Adrenal gland (tissue), 12 donors: ENCODE data around the gene PLP2. TPM values are rescaled to one million over a fixed set of nuclear protein-coding genes. Genes with fewer than 3 reads are reported as not detected.

ENCODE experiments used
- DNase-seq, 7 donors: peaks; one replicate each; pipeline ENCODE4 v3.0.0-alpha.2; 2019 to 2020
- H3K27ac ChIP-seq, 5 donors: fragments of 200-600 bp; sonication (generic) in 4 of 5; 1 replicate in 3 of 5; 2 replicates in 2 of 5; pipeline versions ENCODE4 v1.5.1 to v1.8.0; 2016 to 2020; ENCODE audit warnings: mild to moderate bottlenecking in 1 of 5
- H3K27me3 ChIP-seq: fragments of 200-600 bp; 2 replicates; pipeline ENCODE4 v1.8.0; 2021
- H3K36me3 ChIP-seq, 2 donors: fragments of 200-600 bp; replicated peaks in 1 of 2; 1 replicate in 1 of 2; 2 replicates in 1 of 2; pipeline versions ENCODE4 v1.5.1 to v1.8.0; 2018 to 2022
- H3K4me1 ChIP-seq, 2 donors: fragments of 200-600 bp; replicated peaks in 1 of 2; 1 replicate in 1 of 2; 2 replicates in 1 of 2; pipeline versions ENCODE4 v1.5.1 to v1.8.0; 2018 to 2021
- H3K4me3 ChIP-seq, 4 donors: fragments of 200-600 bp; sonication (generic) in 3 of 4; one replicate each; pipeline ENCODE4 v1.5.1; 2016 to 2018
- H3K9me3 ChIP-seq, 3 donors: fragments of 200-600 bp; sonication (generic) in 1 of 3; replicated peaks in 1 of 3; 1 replicate in 2 of 3; 2 replicates in 1 of 3; pipeline versions ENCODE4 v1.5.1 to v1.8.0; 2016 to 2021
- POLR2A ChIP-seq, 2 donors: fragments of 450-650 bp; IDR thresholded peaks; one replicate each; pipeline ENCODE4 v1.6.1; 2017; ENCODE audit warnings: antibody characterized with exemption in 2 of 2, mild to moderate bottlenecking in 2 of 2, moderate library complexity in 1 of 2
- WGBS, 4 donors: extraction: QIAGEN DNeasy Blood & Tissue Kit in 2 of 4; methylation state at CpG; one replicate each; pipeline versions ENCODE4 v1.1.5 to v1.1.7; 2013 to 2017; 5-methylcytosine and 5-hydroxymethylcytosine counted together
- intact Hi-C, 2 donors: fragments of 100-400 bp; cut with DNase I; formaldehyde crosslinking; loops; one replicate each; pipeline versions ENCODE4 v1.14.1 to v1.15.0; 2022 to 2023
- polyA plus RNA-seq, 3 donors: library from polyadenylated mRNA; stranded (reverse); fragments of 200-250 nt in 2 of 3; fragments of 350-450 nt in 1 of 3; fragmentation: Illumina TruSeq in 1 of 3; extraction: RNeasy Lipid Tissue Mini Kit (QIAGEN cat#74804) in 1 of 3; gene quantifications; one replicate each; pipeline ENCODE4 v1.2.3, GENCODE V29; 2013 to 2014
- total RNA-seq, 9 donors: library from RNA; depleted of rRNA in 4 of 9; stranded (reverse); fragments of >200 nt in 4 of 9; fragments of 120-200 nt in 1 of 9; fragmentation: NEBNext Ultra II Directional in 1 of 9; extraction: Animal tissue kit (Norgen Biotek cat#: 25700) in 1 of 9; gene quantifications; one replicate each; pipeline versions ENCODE4 v1.1.0 to v1.2.4, GENCODE V29; 2013 to 2023
- TF ChIP-seq, protein P1 (sequence below), 6 experiments: fragments of 450-650 bp in 4 of 6; fragments of 200-600 bp in 2 of 6; sonication (generic) in 1 of 6; IDR thresholded peaks; 1 replicate in 5 of 6; 2 replicates in 1 of 6; pipeline versions ENCODE4 v1.5.1 to v1.8.0; 2016 to 2021; ENCODE audit warnings: antibody characterized with exemption in 6 of 6, mild to moderate bottlenecking in 2 of 6, moderate library complexity in 1 of 6
- donor health status: healthy with polysubstance abuse.
- donor health status: Bipolar disorder and iron deficiency.
- donor health status: DM: yes; HTN: yes; CAD: no.
- donor health status: DM: no; HTN: no; CAD: no.
- donor health status: DM: no; HTN: no; CAD: no.
- donor health status: DM: yes; HTN: yes; CAD: no.

PLP2 gene
- total and polyA plus RNA-seq, 12 donors = 52.1 to 724 (median 177) TPM

DNA sequence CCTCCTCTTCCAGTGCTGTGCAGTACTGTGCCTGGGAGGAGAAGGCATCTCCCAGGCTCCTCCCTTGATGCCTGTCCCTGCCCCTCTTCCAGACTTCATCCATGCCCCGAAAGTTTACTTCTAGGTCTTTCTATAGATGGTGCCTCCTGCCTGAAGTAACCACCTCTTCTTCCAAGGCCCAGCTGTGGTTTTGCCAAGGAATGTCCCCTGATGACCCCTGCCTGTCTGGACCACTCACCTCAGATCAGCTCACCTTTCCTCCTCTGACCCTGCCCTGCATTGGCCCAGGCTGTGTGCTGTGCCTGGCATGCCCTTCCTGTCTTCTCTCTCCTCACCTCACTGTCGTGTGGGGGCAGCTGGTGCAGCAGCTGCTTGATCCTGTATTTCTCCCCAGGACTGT lies 7.7 kb downstream of the PLP2 start:
- intact Hi-C loops = no loop called here
- Histone ChIP-seq H3K36me3 (peaks cover 0 to 12% of the 10 kb centered on the region in 2 donors), H3K27ac (no peak overlapping the region), H3K27me3 (no peaks in the 10 kb centered on the region), H3K4me1 (peaks cover 0 to 4% of the 10 kb centered on the region in 2 donors), H3K9me3 (no peaks in the 10 kb centered on the region), H3K4me3 (no peak overlapping the region)
- DNase-seq = no peak
- 81 to 96% (median 87%) methylated on average over 2 of the region's 2 CpGs for WGBS, 4 donors
- TF ChIP-seq, protein P1, sequence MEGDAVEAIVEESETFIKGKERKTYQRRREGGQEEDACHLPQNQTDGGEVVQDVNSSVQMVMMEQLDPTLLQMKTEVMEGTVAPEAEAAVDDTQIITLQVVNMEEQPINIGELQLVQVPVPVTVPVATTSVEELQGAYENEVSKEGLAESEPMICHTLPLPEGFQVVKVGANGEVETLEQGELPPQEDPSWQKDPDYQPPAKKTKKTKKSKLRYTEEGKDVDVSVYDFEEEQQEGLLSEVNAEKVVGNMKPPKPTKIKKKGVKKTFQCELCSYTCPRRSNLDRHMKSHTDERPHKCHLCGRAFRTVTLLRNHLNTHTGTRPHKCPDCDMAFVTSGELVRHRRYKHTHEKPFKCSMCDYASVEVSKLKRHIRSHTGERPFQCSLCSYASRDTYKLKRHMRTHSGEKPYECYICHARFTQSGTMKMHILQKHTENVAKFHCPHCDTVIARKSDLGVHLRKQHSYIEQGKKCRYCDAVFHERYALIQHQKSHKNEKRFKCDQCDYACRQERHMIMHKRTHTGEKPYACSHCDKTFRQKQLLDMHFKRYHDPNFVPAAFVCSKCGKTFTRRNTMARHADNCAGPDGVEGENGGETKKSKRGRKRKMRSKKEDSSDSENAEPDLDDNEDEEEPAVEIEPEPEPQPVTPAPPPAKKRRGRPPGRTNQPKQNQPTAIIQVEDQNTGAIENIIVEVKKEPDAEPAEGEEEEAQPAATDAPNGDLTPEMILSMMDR (IDR thresholded peaks at IDR 0.05) = no peak
- no peak for TF ChIP-seq POLR2A (IDR thresholded peaks at IDR 0.05)

DNA sequence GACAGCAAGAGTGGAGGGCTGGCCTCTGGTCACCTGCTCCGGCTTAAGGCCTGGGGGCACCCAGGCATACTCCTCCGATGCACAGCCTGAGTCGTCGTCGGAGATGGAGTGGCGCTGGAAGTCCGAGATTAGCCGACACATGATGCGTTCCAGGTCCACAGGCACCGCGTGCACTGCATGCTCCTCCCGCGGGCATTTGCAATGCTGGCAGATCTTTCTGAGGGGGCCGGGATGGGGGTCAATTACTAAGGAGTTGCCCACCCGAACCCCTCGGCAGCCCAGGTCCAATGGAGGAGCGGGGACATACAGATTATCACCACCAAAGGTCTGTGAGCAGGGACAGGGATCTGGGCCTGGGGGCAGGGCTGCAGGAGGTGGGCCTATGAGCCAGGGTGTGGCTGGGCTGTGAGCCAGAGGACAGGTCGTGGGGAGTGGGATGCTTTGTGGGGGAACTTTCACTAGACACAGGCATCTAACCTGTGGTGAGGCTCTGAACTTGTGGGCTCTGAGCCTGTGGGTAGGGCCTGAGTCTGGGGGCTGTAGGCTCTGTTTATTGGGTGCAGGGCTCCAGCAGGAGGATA lies 12.1 kb downstream of the PLP2 start:
- Histone ChIP-seq H3K9me3 (no peaks in the 10 kb centered on the region), H3K4me1 (no peaks in the 10 kb centered on the region), H3K4me3 (no peak overlapping the region), H3K27me3 (no peaks in the 10 kb centered on the region), H3K36me3 (no peaks in the 10 kb centered on the region), H3K27ac (peak overlapping the region in 1 of 5 donors; percentile 20)
- intact Hi-C loops = no loop called here
- TF ChIP-seq, protein P1 (IDR thresholded peaks at IDR 0.05) = no peak
- TF ChIP-seq POLR2A (IDR thresholded peaks at IDR 0.05) = no peak
- 81 to 83% (median 82%) methylated on average over 17 to 18 of the region's 18 CpGs; no CpG with 5 or more reads in 1 of the 4 donors for WGBS, 4 donors
- peak in 1 of 7 donors; percentile 17 for DNase-seq

DNA sequence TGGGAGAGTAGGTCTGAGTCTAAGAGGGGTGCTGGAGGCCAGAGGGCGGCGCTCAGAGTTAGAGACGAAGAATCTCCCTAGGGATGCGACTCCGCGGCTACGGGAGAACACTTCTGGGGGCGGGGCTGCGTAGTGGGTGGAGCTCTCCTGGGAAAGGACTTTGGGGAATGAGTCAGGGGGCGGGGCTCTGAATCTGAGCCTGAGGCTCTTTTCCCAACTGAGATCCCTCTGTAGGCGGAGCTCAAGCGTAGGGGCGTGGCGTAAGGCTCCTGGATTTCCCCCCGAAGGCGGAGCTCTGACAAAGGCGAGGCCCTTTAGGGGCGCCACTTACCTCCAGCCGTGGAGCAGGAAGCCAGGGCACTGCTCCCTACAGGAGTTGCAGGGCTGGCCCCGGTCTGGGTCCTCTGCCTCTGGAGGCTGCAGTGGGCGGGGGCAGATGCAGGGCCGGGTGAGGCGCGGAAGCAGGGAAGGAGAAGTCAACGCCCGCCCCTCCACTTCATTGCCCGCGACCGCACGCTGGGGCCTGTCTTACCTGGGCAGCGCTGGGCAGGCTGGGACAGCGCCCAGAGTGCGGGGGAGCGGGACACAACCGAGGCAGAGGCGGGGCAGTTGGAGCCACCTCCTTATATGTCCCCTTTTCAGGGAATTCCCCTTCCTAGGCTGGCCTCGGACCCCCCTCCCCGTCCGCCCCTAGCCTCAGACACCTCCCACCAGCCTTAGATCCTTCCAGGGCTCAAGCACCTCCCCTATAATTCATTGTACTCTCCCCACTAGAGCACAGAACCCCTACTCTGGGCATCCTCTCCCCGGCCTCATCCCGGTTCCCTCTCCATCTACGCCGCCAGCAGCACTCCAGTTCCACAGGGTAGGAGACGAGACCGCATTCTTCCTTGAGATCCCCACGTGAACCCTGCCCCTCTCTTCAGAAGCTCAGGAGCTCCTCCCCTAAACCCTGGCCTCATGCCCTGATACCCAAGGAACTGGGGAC lies 12.9 kb downstream of the PLP2 start:
- intact Hi-C loops = no loop called here
- Histone ChIP-seq H3K9me3 (no peaks in the 10 kb centered on the region), H3K27ac (peak overlapping the region in 3 of 5 donors; percentile 27 to 70 (median 59)), H3K27me3 (no peaks in the 10 kb centered on the region), H3K4me1 (no peaks in the 10 kb centered on the region), H3K36me3 (no peaks in the 10 kb centered on the region), H3K4me3 (peak overlapping the region in 2 of 4 donors; percentile 16 to 58)
- peak; percentile 91 to 97 (median 96) for DNase-seq
- TF ChIP-seq POLR2A (IDR thresholded peaks at IDR 0.05) = peak; percentile 36 to 72
- TF ChIP-seq, protein P1 (IDR thresholded peaks at IDR 0.05) = no peak
- 10 to 58% (median 29%) methylated on average over 13 to 46 of the region's 46 CpGs for WGBS, 4 donors
